Common myeloid progenitor, CD34-positive (primary cell): ENCODE results near the gene PFN3.

ENCODE experiments used
- CTCF ChIA-PET: fragments of 350-600 bp; sonication (Branson Sonifier 250); formaldehyde crosslinking; loops from one replicate; lab custom pipeline; 2021; ENCODE audit warnings: antibody characterized with exemption; lab: Charles Lee
- POLR2A ChIA-PET: fragments of 350-600 bp; sonication (Branson Sonifier 250); formaldehyde crosslinking; loops from one replicate; lab custom pipeline; 2021; ENCODE audit warnings: antibody characterized with exemption; lab: Charles Lee
- DNase-seq, 3 donors: peaks; one replicate each; pipeline versions ENCODE4 v3.0.0 to v3.0.0-alpha.2; 2013
- H3K27ac ChIP-seq, 2 experiments: 1 replicate in 1 of 2; 2 replicates in 1 of 2; pipeline ENCODE4 v1.7.0; 2013; ENCODE audit warnings: inconsistent platforms in 2 of 2, low read length in 2 of 2, mild to moderate bottlenecking in 2 of 2, low read depth in 1 of 2, moderate library complexity in 1 of 2; ENCODE audit not compliant: severe bottlenecking in 2 of 2, insufficient read depth in 1 of 2, poor library complexity in 1 of 2
- H3K27me3 ChIP-seq, 5 experiments: replicated peaks in 2 of 5; 1 replicate in 3 of 5; 2 replicates in 2 of 5; pipeline versions ENCODE4 v1.6.1 to v1.7.0; 2013; ENCODE audit warnings: low read length in 4 of 5, mild to moderate bottlenecking in 2 of 5, moderate library complexity in 2 of 5, inconsistent platforms in 1 of 5; ENCODE audit not compliant: insufficient read depth in 5 of 5, control insufficient read depth in 4 of 5
- H3K36me3 ChIP-seq, 4 experiments: 1 replicate in 2 of 4; 2 replicates in 2 of 4; pipeline versions ENCODE4 v1.6.1 to v1.7.0; 2013; ENCODE audit warnings: low read length in 3 of 4, control low read depth in 1 of 4, mild to moderate bottlenecking in 1 of 4; ENCODE audit not compliant: control insufficient read depth in 4 of 4, insufficient read depth in 4 of 4
- H3K4me1 ChIP-seq, 4 experiments: 1 replicate in 3 of 4; 2 replicates in 1 of 4; pipeline versions ENCODE4 v1.6.1 to v1.7.1; 2013; ENCODE audit warnings: low read length in 3 of 4, mild to moderate bottlenecking in 3 of 4, control low read depth in 1 of 4, inconsistent platforms in 1 of 4, moderate library complexity in 1 of 4; ENCODE audit not compliant: control insufficient read depth in 4 of 4, insufficient read depth in 4 of 4; ENCODE audit errors: control extremely low read depth in 1 of 4
- H3K4me3 ChIP-seq, 7 experiments: 1 replicate in 4 of 7; 2 replicates in 3 of 7; pipeline versions ENCODE4 v1.5.1 to v1.7.0; 2013; ENCODE audit warnings: mild to moderate bottlenecking in 7 of 7, low read length in 6 of 7, moderate library complexity in 6 of 7, inconsistent platforms in 2 of 7, low read depth in 2 of 7, control low read depth in 1 of 7; ENCODE audit not compliant: insufficient read depth in 4 of 7, control insufficient read depth in 1 of 7; ENCODE audit errors: extremely low read depth in 1 of 7
- H3K9me3 ChIP-seq, 5 experiments: 1 replicate in 4 of 5; 2 replicates in 1 of 5; pipeline versions ENCODE4 v1.6.1 to v1.7.1; 2013; ENCODE audit warnings: low read length in 4 of 5, mild to moderate bottlenecking in 2 of 5, inconsistent platforms in 1 of 5, low read depth in 1 of 5, moderate library complexity in 1 of 5; ENCODE audit not compliant: control insufficient read depth in 4 of 5, insufficient read depth in 2 of 5; ENCODE audit errors: control extremely low read depth in 1 of 5
- WGBS: methylation state at CpG from one replicate; pipeline ENCODE4 v1.1.5; 2013; ENCODE audit not compliant: insufficient coverage; 5-methylcytosine and 5-hydroxymethylcytosine counted together

The PFN3 gene

GRCh38 chr5:177351392-177352329 is 48.8 kb downstream of the PFN3 start, which contains the start of gene LMAN2:
Gene LMAN2 (minus strand): TSS chr5:177351668. CDS start chr5:177351647, 21 bp downstream.
- Histone ChIP-seq H3K4me1 (peaks cover 10 to 51% (median 40%) of the 10 kb centered on the region in 4 experiments), H3K27me3 (no peaks in the 10 kb centered on the region), H3K9me3 (no peaks in the 10 kb centered on the region), H3K27ac (peak within 1 kb of the TSS; percentile 97 to 99), H3K36me3 (peaks cover 0 to 18% (median 12%) of the 10 kb centered on the region in 4 experiments), H3K4me3 (peak within 1 kb of the TSS; percentile 85 to 99 (median 97))
- 9% methylated on average over 51 of the region's 55 CpGs for WGBS
- ChIA-PET CTCF (interaction anchor here (0.9 to 13.7 kb wide), 14 partner anchors 10 to 75 kb away, joined by 3 to 131 read pairs (median 6); partner anchors contain the start of gene GRK6), POLR2A (interaction anchor here (1.3 kb wide), 1 partner anchor 10 kb away, joined by 9 read pairs; no protein-coding TSS in a partner anchor)
- DNase-seq: peak; percentile 95 to 98 (median 97)

- ChIA-PET CTCF (interaction anchor here (0.9 to 13.7 kb wide), 14 partner anchors 10 to 54 kb away, joined by 3 to 131 read pairs (median 6); no protein-coding TSS in a partner anchor), POLR2A (no interaction called here)
- Histone ChIP-seq H3K27ac (peak overlapping the region; percentile 97 to 99), H3K9me3 (no peaks in the 10 kb centered on the region), H3K36me3 (peaks cover 0 to 26% (median 14%) of the 10 kb centered on the region in 4 experiments), H3K27me3 (no peaks in the 10 kb centered on the region), H3K4me3 (peak overlapping the region; percentile 85 to 99 (median 97)), H3K4me1 (peaks cover 10 to 43% (median 32%) of the 10 kb centered on the region in 4 experiments)
- no peak for DNase-seq
- 14% methylated on average over 16 of the region's 19 CpGs for WGBS
These were observed 49.6 kb downstream of the PFN3 start for GRCh38 chr5:177350776-177351391.
